CD4-positive, alpha-beta T cell treated with Interleukin-1 beta for 1 hour (primary cell): ENCODE measurements around the gene TEKTIP1.
A peak's percentile ranks its signal among the peaks of the same experiment; 100 is the strongest.

Source experiments
- DNase-seq, 2 donors: peaks; one replicate each; pipeline ENCODE4 v3.0.0-alpha.2; 2020 to 2022

TEKTIP1 gene

GRCh38 chr19:3538258-3538929 is 580 bp upstream of the TEKTIP1 start:
- no peak for DNase-seq

- no peak for DNase-seq
Measured at GRCh38 chr19:3539756-3540118, 763 bp downstream of the TEKTIP1 start.

GRCh38 chr19:3543150-3544057 is 4.4 kb downstream of the TEKTIP1 start:
- no peak for DNase-seq

GRCh38 chr19:3544058-3544376 is 5.0 kb downstream of the TEKTIP1 start:
- DNase-seq, result no peak

- DNase-seq, result peak; percentile 69 to 80
Measured at GRCh38 chr19:3544742-3545668, 6.0 kb downstream of the TEKTIP1 start.

GRCh38 chr19:3545669-3546034 is 6.7 kb downstream of the TEKTIP1 start:
- DNase-seq, result no peak

GRCh38 chr19:3546119-3546518 is 7.1 kb downstream of the TEKTIP1 start:
- no peak for DNase-seq

- peak in 1 of 2 donors; percentile 28 for DNase-seq
Measured at GRCh38 chr19:3547301-3547731, 8.3 kb downstream of the TEKTIP1 start.

GRCh38 chr19:3547767-3548282 is 8.9 kb downstream of the TEKTIP1 start:
- DNase-seq, result no peak

- DNase-seq, result peak in 1 of 2 donors; percentile 70
Measured at GRCh38 chr19:3548606-3549005, 9.6 kb downstream of the TEKTIP1 start.

- DNase-seq, result no peak
Measured at GRCh38 chr19:3549816-3550215, 10.8 kb downstream of the TEKTIP1 start.

- no peak for DNase-seq
Measured at GRCh38 chr19:3550947-3551791, 12.2 kb downstream of the TEKTIP1 start.

- no peak for DNase-seq
Measured at GRCh38 chr19:3551792-3552095, 12.8 kb downstream of the TEKTIP1 start.

GRCh38 chr19:3554254-3555083 is 15.5 kb downstream of the TEKTIP1 start:
- DNase-seq, result peak; percentile 58 to 65

- DNase-seq, result no peak
Measured at GRCh38 chr19:3555653-3556422, 16.9 kb downstream of the TEKTIP1 start.

- no peak for DNase-seq
Measured at GRCh38 chr19:3556423-3556977, 17.5 kb downstream of the TEKTIP1 start.

- peak; percentile 48 to 59 for DNase-seq
Measured at GRCh38 chr19:3556978-3557460, 18.0 kb downstream of the TEKTIP1 start.

GRCh38 chr19:3557461-3558248 is 18.7 kb downstream of the TEKTIP1 start, which contains the start of gene MFSD12:
TSS of gene MFSD12 (minus strand) at chr19:3557586. CDS start at chr19:3557403, 183 bp downstream.
- DNase-seq, result peak; percentile 92 to 95
